Measurements from ENCODE around the gene ZFP36L2. TPM values are rescaled to one million over a fixed set of nuclear protein-coding genes. Genes with fewer than 3 reads are reported as not detected.

ZFP36L2 gene
- total RNA-seq, 1 donor from 2014 or later, result 222 TPM

DNA sequence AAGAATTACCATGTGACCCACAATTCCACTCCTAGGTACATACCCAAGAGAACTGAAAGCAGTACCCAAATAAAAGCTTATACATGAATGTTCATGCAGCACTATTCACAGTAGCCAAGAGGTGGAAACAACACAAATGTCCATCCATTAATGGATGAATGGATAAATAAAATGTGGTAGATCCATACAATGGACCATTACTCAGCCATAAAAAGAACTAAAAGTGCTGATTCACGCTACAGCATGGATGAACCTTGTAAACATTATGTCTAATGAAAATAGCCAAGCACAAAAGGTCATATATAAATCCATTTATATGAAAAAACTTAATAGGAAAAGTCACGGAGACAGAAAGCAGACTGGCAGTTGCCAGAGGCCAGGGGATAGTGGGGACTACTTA lies 23.6 kb upstream of the ZFP36L2 start:
- TF ChIP-seq, protein P1, sequence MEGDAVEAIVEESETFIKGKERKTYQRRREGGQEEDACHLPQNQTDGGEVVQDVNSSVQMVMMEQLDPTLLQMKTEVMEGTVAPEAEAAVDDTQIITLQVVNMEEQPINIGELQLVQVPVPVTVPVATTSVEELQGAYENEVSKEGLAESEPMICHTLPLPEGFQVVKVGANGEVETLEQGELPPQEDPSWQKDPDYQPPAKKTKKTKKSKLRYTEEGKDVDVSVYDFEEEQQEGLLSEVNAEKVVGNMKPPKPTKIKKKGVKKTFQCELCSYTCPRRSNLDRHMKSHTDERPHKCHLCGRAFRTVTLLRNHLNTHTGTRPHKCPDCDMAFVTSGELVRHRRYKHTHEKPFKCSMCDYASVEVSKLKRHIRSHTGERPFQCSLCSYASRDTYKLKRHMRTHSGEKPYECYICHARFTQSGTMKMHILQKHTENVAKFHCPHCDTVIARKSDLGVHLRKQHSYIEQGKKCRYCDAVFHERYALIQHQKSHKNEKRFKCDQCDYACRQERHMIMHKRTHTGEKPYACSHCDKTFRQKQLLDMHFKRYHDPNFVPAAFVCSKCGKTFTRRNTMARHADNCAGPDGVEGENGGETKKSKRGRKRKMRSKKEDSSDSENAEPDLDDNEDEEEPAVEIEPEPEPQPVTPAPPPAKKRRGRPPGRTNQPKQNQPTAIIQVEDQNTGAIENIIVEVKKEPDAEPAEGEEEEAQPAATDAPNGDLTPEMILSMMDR (IDR thresholded peaks at IDR 0.05; ENCODE audit: unreplicated experiment), result no peak
- H3K36me3 Mint-ChIP-seq (ENCODE audit: insufficient read depth), result peaks cover 10% of the 10 kb centered on the region
- no peak overlapping the region for H3K27ac Mint-ChIP-seq
- H3K9me3 Mint-ChIP-seq (ENCODE audit: low read depth), result no peaks in the 10 kb centered on the region
- no peaks in the 10 kb centered on the region for H3K27me3 Mint-ChIP-seq
- no peak for DNase-seq (ENCODE audit: low spot score, unreplicated experiment)
- no peak overlapping the region for H3K4me3 Mint-ChIP-seq (ENCODE audit: low read depth)
- H3K4me1 Mint-ChIP-seq (ENCODE audit: low read depth), result peaks cover 5% of the 10 kb centered on the region

DNA sequence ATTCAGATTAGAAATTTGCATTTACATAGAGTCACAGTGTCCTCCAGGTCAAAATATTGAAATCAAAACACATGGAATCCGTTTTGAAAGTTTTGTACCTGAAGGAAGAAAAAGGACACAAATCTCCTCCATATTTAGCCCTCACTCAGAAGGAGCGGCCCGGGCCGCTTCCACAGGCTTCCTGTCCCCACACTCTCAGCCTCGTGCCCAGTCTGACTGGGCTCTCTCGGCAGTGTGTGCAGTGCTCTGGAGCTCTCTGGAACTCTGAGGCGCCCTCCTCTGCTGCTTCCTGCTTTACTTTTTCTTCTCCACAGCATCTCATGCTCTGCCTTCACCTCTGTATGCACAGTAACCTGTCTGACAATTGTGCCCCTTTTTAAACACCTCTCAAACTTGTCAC lies 22.2 kb upstream of the ZFP36L2 start:
- Mint-ChIP-seq H3K4me3 (ENCODE audit: low read depth) (no peak overlapping the region), H3K36me3 (ENCODE audit: insufficient read depth) (peaks cover 7% of the 10 kb centered on the region), H3K27ac (no peak overlapping the region), H3K9me3 (ENCODE audit: low read depth) (no peaks in the 10 kb centered on the region), H3K27me3 (no peaks in the 10 kb centered on the region), H3K4me1 (ENCODE audit: low read depth) (peaks cover 5% of the 10 kb centered on the region)
- DNase-seq (ENCODE audit: low spot score, unreplicated experiment), result no peak
- TF ChIP-seq, protein P1 (IDR thresholded peaks at IDR 0.05; ENCODE audit: unreplicated experiment), result no peak

DNA sequence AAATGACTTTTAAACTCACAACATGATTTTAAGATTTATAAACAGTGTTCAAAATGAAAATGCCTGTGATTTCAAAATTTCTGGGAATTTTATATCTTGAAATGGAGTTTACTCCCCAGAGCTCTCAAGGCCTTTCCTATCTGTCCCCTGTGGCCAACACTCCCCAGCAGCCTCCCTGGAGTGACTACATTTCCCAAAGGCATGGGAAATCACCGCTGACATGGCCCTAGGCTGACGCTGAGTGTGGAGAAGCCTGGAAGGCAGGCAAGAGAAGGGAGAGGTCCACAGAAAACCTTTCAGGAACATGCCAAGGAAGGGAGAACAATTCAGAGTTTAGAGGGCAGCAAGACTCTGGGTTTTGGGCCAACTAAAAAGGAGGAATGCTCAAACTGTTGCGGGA lies 20.2 kb upstream of the ZFP36L2 start:
- H3K36me3 Mint-ChIP-seq (ENCODE audit: insufficient read depth), result peaks cover 7% of the 10 kb centered on the region
- TF ChIP-seq, protein P1 (IDR thresholded peaks at IDR 0.05; ENCODE audit: unreplicated experiment), result no peak
- no peaks in the 10 kb centered on the region for H3K27me3 Mint-ChIP-seq
- H3K27ac Mint-ChIP-seq, result peak overlapping the region; percentile 47
- H3K4me1 Mint-ChIP-seq (ENCODE audit: low read depth), result peaks cover 5% of the 10 kb centered on the region
- DNase-seq (ENCODE audit: low spot score, unreplicated experiment), result no peak
- no peak overlapping the region for H3K4me3 Mint-ChIP-seq (ENCODE audit: low read depth)
- H3K9me3 Mint-ChIP-seq (ENCODE audit: low read depth), result no peaks in the 10 kb centered on the region

GRCh38 chr2:43241558-43241957 lies 15.2 kb upstream of the ZFP36L2 start:
- no peaks in the 10 kb centered on the region for H3K27me3 Mint-ChIP-seq
- H3K9me3 Mint-ChIP-seq (ENCODE audit: low read depth), result no peaks in the 10 kb centered on the region
- no peak overlapping the region for H3K27ac Mint-ChIP-seq
- H3K4me3 Mint-ChIP-seq (ENCODE audit: low read depth), result no peak overlapping the region
- TF ChIP-seq, protein P1 (IDR thresholded peaks at IDR 0.05; ENCODE audit: unreplicated experiment), result no peak
- no peak for DNase-seq (ENCODE audit: low spot score, unreplicated experiment)
- H3K36me3 Mint-ChIP-seq (ENCODE audit: insufficient read depth), result peaks cover 3% of the 10 kb centered on the region
- H3K4me1 Mint-ChIP-seq (ENCODE audit: low read depth), result peaks cover 5% of the 10 kb centered on the region

GRCh38 chr2:43240766-43241150 lies 14.4 kb upstream of the ZFP36L2 start:
- Mint-ChIP-seq H3K27ac (no peak overlapping the region), H3K4me1 (ENCODE audit: low read depth) (peaks cover 5% of the 10 kb centered on the region), H3K4me3 (ENCODE audit: low read depth) (no peak overlapping the region), H3K27me3 (no peaks in the 10 kb centered on the region), H3K36me3 (ENCODE audit: insufficient read depth) (peaks cover 3% of the 10 kb centered on the region), H3K9me3 (ENCODE audit: low read depth) (no peaks in the 10 kb centered on the region)
- DNase-seq (ENCODE audit: low spot score, unreplicated experiment), result no peak
- TF ChIP-seq, protein P1 (IDR thresholded peaks at IDR 0.05; ENCODE audit: unreplicated experiment), result no peak
